C4-2B (cell line): ENCODE results near the gene LRFN4.

Source experiments
- ZFX ChIP-seq: fragments of 450-650 bp; IDR thresholded peaks from 2 replicates; pipeline ENCODE4 v1.6.1; 2017
- TF ChIP-seq, protein P1 (sequence below): fragments of 450-650 bp; conservative IDR thresholded peaks from 2 replicates; pipeline ENCODE4 v1.5.1; 2017; ENCODE audit warnings: mild to moderate bottlenecking

DNA sequence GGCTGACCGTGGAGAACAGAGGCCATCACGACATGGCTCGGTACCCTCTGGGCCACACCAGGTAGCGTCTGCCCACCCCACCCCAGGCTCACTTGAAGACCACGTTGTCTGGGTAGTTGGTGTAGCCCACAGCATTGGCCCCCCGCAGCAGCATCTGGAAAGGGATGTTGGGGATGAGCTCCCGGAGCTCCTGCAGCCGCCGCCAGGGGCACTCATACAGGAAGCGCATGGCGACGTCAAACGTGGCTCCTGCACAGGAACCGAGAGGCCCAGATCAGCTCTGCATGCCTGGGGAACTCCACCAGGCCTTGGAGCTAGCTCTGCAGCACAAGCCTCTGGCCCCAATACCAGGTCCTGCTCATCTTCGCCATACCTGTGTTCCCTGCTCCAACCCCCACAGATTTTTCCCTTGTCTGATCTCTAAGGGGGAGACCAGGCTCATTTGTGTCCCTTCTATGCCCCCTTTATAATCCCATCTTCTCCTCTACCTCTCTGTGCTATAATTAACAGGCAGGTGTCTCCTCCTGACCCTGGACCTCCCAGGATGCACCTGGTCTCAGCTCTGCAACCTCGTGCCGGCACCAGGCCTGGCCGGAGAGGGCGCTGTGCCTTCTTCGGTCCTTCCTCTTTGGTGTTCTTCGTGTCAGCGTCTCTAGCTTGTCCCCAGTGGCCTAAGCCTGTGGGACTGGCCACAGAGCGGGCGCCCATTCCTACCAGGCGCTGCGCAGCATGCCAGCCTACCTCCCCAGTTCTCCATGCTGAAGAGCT lies 5.0 kb upstream of the LRFN4 start:
- TF ChIP-seq, protein P1, sequence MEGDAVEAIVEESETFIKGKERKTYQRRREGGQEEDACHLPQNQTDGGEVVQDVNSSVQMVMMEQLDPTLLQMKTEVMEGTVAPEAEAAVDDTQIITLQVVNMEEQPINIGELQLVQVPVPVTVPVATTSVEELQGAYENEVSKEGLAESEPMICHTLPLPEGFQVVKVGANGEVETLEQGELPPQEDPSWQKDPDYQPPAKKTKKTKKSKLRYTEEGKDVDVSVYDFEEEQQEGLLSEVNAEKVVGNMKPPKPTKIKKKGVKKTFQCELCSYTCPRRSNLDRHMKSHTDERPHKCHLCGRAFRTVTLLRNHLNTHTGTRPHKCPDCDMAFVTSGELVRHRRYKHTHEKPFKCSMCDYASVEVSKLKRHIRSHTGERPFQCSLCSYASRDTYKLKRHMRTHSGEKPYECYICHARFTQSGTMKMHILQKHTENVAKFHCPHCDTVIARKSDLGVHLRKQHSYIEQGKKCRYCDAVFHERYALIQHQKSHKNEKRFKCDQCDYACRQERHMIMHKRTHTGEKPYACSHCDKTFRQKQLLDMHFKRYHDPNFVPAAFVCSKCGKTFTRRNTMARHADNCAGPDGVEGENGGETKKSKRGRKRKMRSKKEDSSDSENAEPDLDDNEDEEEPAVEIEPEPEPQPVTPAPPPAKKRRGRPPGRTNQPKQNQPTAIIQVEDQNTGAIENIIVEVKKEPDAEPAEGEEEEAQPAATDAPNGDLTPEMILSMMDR = no peak
- TF ChIP-seq ZFX = no peak
